ENCODE data around the gene TPP1. TPM values are rescaled to one million over a fixed set of nuclear protein-coding genes. Genes with fewer than 3 reads are reported as not detected.

Gene TPP1
- total RNA-seq, 1 donor from 2014 or later = 72.4 TPM

DNA sequence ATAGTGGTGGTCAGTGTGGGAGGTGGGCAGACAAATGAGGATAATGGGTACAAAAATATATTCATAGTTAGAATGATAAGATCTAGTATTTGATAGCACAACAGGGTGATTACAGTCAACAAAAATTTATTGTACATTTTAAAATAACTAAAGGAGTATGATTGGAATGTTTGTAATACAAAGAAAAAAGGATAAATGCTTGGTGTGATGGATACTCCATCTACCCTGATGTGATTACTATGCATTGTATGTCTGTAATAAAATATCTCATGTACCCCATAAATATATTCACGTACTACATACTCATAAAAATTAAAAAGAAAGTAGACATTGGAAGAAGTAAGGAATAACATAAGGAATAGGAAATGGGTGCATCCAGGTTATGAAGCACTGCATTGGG lies 31.2 kb downstream of the TPP1 start:
- Histone ChIP-seq H3K4me3 (ENCODE audit: low read depth, low read length) (no peak overlapping the region), H3K27me3 (ENCODE audit: control insufficient read depth, insufficient read depth, low read length) (no peaks in the 10 kb centered on the region), H3K36me3 (ENCODE audit: control insufficient read depth, insufficient read depth, low read length) (no peaks in the 10 kb centered on the region)
- no peak for DNase-seq (ENCODE audit: low read depth)
- TF ChIP-seq, protein P1, sequence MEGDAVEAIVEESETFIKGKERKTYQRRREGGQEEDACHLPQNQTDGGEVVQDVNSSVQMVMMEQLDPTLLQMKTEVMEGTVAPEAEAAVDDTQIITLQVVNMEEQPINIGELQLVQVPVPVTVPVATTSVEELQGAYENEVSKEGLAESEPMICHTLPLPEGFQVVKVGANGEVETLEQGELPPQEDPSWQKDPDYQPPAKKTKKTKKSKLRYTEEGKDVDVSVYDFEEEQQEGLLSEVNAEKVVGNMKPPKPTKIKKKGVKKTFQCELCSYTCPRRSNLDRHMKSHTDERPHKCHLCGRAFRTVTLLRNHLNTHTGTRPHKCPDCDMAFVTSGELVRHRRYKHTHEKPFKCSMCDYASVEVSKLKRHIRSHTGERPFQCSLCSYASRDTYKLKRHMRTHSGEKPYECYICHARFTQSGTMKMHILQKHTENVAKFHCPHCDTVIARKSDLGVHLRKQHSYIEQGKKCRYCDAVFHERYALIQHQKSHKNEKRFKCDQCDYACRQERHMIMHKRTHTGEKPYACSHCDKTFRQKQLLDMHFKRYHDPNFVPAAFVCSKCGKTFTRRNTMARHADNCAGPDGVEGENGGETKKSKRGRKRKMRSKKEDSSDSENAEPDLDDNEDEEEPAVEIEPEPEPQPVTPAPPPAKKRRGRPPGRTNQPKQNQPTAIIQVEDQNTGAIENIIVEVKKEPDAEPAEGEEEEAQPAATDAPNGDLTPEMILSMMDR (IDR thresholded peaks at IDR 0.05; ENCODE audit: insufficient read depth, low read length, poor library complexity, severe bottlenecking) = no peak

DNA sequence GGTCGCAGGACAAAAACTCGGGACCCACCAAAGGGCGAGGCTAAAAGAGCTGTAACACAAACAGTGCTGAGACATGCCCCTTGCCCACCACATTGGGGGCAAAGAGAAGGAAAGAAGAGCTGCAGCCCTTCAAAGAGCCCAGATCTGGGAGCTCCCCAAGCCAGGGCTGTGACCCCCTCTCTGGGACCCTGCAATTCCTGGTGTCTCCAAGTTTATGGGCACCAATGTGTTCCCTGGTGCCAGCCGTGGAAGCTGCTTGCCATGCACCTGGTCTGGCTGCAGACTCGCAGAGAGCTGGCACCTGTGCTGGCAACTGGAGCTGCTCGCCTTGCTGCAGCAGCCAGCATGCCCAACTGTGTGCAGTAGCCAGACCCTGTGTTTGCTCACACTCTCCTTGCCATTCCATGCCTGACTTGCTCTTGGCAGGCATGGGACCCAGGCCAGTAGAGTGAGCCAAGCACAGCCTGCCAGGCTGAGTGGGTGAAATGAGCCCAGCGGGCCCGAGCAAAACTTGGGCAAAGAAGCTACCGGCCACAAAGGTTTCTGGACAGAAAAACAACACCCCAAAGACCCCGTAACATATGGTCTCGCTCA lies 31.8 kb downstream of the TPP1 start:
- H3K4me3 ChIP-seq (ENCODE audit: low read depth, low read length) = no peak overlapping the region
- TF ChIP-seq, protein P1 (IDR thresholded peaks at IDR 0.05; ENCODE audit: insufficient read depth, low read length, poor library complexity, severe bottlenecking) = no peak

GRCh38 chr11:6586434-6587359 lies 32.5 kb downstream of the TPP1 start:
- DNase-seq (ENCODE audit: low read depth) = no peak
- Histone ChIP-seq H3K27me3 (ENCODE audit: control insufficient read depth, insufficient read depth, low read length) (no peaks in the 10 kb centered on the region), H3K36me3 (ENCODE audit: control insufficient read depth, insufficient read depth, low read length) (no peaks in the 10 kb centered on the region), H3K4me3 (ENCODE audit: low read depth, low read length) (no peak overlapping the region)
- TF ChIP-seq, protein P1 (IDR thresholded peaks at IDR 0.05; ENCODE audit: insufficient read depth, low read length, poor library complexity, severe bottlenecking) = no peak

More for the DNA sequence above, 31.8 kb downstream of the TPP1 start:
- no peak for DNase-seq (ENCODE audit: low read depth)
- Histone ChIP-seq H3K36me3 (ENCODE audit: control insufficient read depth, insufficient read depth, low read length) (no peaks in the 10 kb centered on the region), H3K27me3 (ENCODE audit: control insufficient read depth, insufficient read depth, low read length) (no peaks in the 10 kb centered on the region)

DNA sequence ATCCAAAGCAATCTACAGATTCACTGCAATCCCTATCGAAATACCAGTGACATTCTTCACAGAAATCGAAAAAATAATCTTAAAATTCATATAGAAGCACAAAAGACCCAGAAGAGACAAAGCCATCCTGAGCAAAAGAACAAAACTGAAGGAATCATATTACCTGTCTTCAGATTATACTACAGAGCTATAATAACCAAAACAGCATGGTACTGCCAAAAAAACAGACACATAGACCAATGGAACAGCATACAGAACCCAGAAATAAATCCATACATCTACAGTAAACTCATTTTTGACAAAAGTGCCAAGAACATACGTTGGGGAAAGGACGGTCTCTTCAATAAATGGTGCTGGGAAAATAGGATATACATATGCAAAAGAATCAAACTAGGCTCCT lies 34.7 kb downstream of the TPP1 start:
- TF ChIP-seq, protein P1 (IDR thresholded peaks at IDR 0.05; ENCODE audit: insufficient read depth, low read length, poor library complexity, severe bottlenecking) = no peak

GRCh38 chr11:6583584-6583983 lies 35.6 kb downstream of the TPP1 start:
- Histone ChIP-seq H3K27me3 (ENCODE audit: control insufficient read depth, insufficient read depth, low read length) (no peaks in the 10 kb centered on the region), H3K4me3 (ENCODE audit: low read depth, low read length) (no peak overlapping the region), H3K36me3 (ENCODE audit: control insufficient read depth, insufficient read depth, low read length) (no peaks in the 10 kb centered on the region)
- TF ChIP-seq, protein P1 (IDR thresholded peaks at IDR 0.05; ENCODE audit: insufficient read depth, low read length, poor library complexity, severe bottlenecking) = no peak
- DNase-seq (ENCODE audit: low read depth) = no peak

More for the DNA sequence above, 34.7 kb downstream of the TPP1 start:
- DNase-seq (ENCODE audit: low read depth) = no peak
- Histone ChIP-seq H3K27me3 (ENCODE audit: control insufficient read depth, insufficient read depth, low read length) (no peaks in the 10 kb centered on the region), H3K36me3 (ENCODE audit: control insufficient read depth, insufficient read depth, low read length) (no peaks in the 10 kb centered on the region), H3K4me3 (ENCODE audit: low read depth, low read length) (no peak overlapping the region)
